HG02763 (cell line): ENCODE data around the gene TMEM61.

Experiments
- ATAC-seq: cut with Tn5 transposase; IDR thresholded peaks from one replicate; pipeline ENCODE4 v1.9.1; 2021; ENCODE audit warnings: mild to moderate bottlenecking, moderate library complexity; ENCODE audit not compliant: unreplicated experiment

The TMEM61 gene

GRCh38 chr1:55037733-55038551 lies 57.5 kb downstream of the TMEM61 start:
- no peak for ATAC-seq

GRCh38 chr1:55038552-55038838 lies 58.1 kb downstream of the TMEM61 start:
- ATAC-seq: no peak

GRCh38 chr1:55038974-55039341 lies 58.5 kb downstream of the TMEM61 start:
- ATAC-seq: no peak

GRCh38 chr1:55039342-55040082 lies 59.1 kb downstream of the TMEM61 start, which contains the start of gene PCSK9:
TSS of gene PCSK9 (plus strand) at chr1:55039548. CDS start at chr1:55039838, 290 bp downstream.
- ATAC-seq: no peak

GRCh38 chr1:55040083-55040932 lies 59.9 kb downstream of the TMEM61 start:
- ATAC-seq: no peak

- ATAC-seq: no peak
Observed at GRCh38 chr1:55040933-55041494, 60.6 kb downstream of the TMEM61 start.

GRCh38 chr1:55041613-55042012 lies 61.2 kb downstream of the TMEM61 start:
- ATAC-seq: no peak
